ENCODE data around the gene LGALSL. TPM values are rescaled to one million over a fixed set of nuclear protein-coding genes. Genes with fewer than 3 reads are reported as not detected.

The LGALSL gene
- total RNA-seq, 2 experiments from 2014 or later, result 3.2 to 4.5 TPM

DNA sequence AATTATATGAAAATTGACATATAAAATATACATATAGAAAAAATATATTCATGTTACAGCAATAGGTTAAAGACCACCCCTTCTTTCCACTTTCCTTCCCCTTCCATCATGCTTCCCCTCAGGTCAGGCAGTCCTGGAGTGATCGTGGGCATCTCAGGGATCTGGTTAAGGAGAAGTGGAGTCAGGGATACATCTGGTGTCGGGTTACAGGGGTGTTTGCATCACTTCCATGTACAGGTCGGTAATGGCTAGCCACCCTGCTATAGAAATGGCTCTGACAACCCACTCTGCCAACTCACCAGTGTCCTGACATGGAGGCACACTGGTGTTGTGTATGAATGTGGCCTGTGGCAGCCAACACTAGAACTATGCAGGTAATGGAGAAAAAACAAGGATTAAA lies 36.3 kb upstream of the LGALSL start:
- no peak overlapping the region for H3K27ac ChIP-seq (ENCODE audit: low read depth, low read length, poor library complexity, severe bottlenecking)
- H3K9me2 ChIP-seq (ENCODE audit: insufficient read depth, low read length), result no peaks in the 10 kb centered on the region
- H2AFZ ChIP-seq (ENCODE audit: low read length), result no peak overlapping the region
- H4K20me1 ChIP-seq (ENCODE audit: insufficient read depth, low read length), result no peaks in the 10 kb centered on the region
- H3K9me3 ChIP-seq (ENCODE audit: low read length), result no peaks in the 10 kb centered on the region
- no peaks in the 10 kb centered on the region for H3K4me1 ChIP-seq (ENCODE audit: insufficient read depth, low read length, poor library complexity, severe bottlenecking)
- POLR2A ChIA-PET, result interaction anchor here (0.6 to 1.1 kb wide), 2 partner anchors 11 to 177 kb away, joined by 3 read pairs; no protein-coding TSS in a partner anchor
- H3K4me3 ChIP-seq (ENCODE audit: low read depth, low read length, poor library complexity, severe bottlenecking), result no peak overlapping the region
- BruUV-seq (replicated peaks), result no TSS peak
- TF ChIP-seq, protein P1, sequence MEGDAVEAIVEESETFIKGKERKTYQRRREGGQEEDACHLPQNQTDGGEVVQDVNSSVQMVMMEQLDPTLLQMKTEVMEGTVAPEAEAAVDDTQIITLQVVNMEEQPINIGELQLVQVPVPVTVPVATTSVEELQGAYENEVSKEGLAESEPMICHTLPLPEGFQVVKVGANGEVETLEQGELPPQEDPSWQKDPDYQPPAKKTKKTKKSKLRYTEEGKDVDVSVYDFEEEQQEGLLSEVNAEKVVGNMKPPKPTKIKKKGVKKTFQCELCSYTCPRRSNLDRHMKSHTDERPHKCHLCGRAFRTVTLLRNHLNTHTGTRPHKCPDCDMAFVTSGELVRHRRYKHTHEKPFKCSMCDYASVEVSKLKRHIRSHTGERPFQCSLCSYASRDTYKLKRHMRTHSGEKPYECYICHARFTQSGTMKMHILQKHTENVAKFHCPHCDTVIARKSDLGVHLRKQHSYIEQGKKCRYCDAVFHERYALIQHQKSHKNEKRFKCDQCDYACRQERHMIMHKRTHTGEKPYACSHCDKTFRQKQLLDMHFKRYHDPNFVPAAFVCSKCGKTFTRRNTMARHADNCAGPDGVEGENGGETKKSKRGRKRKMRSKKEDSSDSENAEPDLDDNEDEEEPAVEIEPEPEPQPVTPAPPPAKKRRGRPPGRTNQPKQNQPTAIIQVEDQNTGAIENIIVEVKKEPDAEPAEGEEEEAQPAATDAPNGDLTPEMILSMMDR (conservative IDR thresholded peaks at IDR 0.05; ENCODE audit: low read length), result no peak
- no peak for TF ChIP-seq EZH2phosphoT487 (IDR thresholded peaks at IDR 0.05; ENCODE audit: borderline replicate concordance, low read depth, low read length)
- no peaks in the 10 kb centered on the region for H3K79me2 ChIP-seq (ENCODE audit: insufficient read depth, low read depth, low read length)
- H3K36me3 ChIP-seq (ENCODE audit: insufficient read depth, low read length), result no peaks in the 10 kb centered on the region
- DNase-seq (ENCODE audit: low spot score), result no peak
- intact Hi-C loops (cut with micrococcal nuclease; ENCODE audit: unreplicated experiment), result no loop called here
- CTCF ChIA-PET (ENCODE audit: unreplicated experiment), result no interaction called here
- no peak overlapping the region for H3K4me2 ChIP-seq (ENCODE audit: low read length)

GRCh38 chr2:64419596-64420165 lies 34.3 kb upstream of the LGALSL start:
- CTCF ChIA-PET (ENCODE audit: unreplicated experiment), result no interaction called here

GRCh38 chr2:64420677-64421076 lies 33.3 kb upstream of the LGALSL start:
- no peaks in the 10 kb centered on the region for H3K9me3 ChIP-seq (ENCODE audit: low read length)
- intact Hi-C loops (cut with micrococcal nuclease; ENCODE audit: unreplicated experiment), result no loop called here
- POLR2A ChIA-PET, result interaction anchor here (1.3 kb wide), 1 partner anchor 16 kb away, joined by 3 read pairs; no protein-coding TSS in a partner anchor
- DNase-seq (ENCODE audit: low spot score), result no peak
- no TSS peak for BruUV-seq (replicated peaks)
- CTCF ChIA-PET (ENCODE audit: unreplicated experiment), result no interaction called here
- no peak overlapping the region for H3K27ac ChIP-seq (ENCODE audit: low read depth, low read length, poor library complexity, severe bottlenecking)
- H2AFZ ChIP-seq (ENCODE audit: low read length), result no peak overlapping the region
- no peaks in the 10 kb centered on the region for H3K9me2 ChIP-seq (ENCODE audit: insufficient read depth, low read length)
- no peaks in the 10 kb centered on the region for H3K36me3 ChIP-seq (ENCODE audit: insufficient read depth, low read length)
- H3K4me1 ChIP-seq (ENCODE audit: insufficient read depth, low read length, poor library complexity, severe bottlenecking), result no peaks in the 10 kb centered on the region
- H3K79me2 ChIP-seq (ENCODE audit: insufficient read depth, low read depth, low read length), result no peaks in the 10 kb centered on the region
- H4K20me1 ChIP-seq (ENCODE audit: insufficient read depth, low read length), result no peaks in the 10 kb centered on the region
- TF ChIP-seq, protein P1 (conservative IDR thresholded peaks at IDR 0.05; ENCODE audit: low read length), result no peak
- no peak for TF ChIP-seq EZH2phosphoT487 (IDR thresholded peaks at IDR 0.05; ENCODE audit: borderline replicate concordance, low read depth, low read length)
- H3K4me2 ChIP-seq (ENCODE audit: low read length), result no peak overlapping the region
- H3K4me3 ChIP-seq (ENCODE audit: low read depth, low read length, poor library complexity, severe bottlenecking), result no peak overlapping the region

More at GRCh38 chr2:64419596-64420165, 34.3 kb upstream of the LGALSL start:
- Histone ChIP-seq H3K4me3 (ENCODE audit: low read depth, low read length, poor library complexity, severe bottlenecking) (no peak overlapping the region), H3K36me3 (ENCODE audit: insufficient read depth, low read length) (no peaks in the 10 kb centered on the region), H3K9me3 (ENCODE audit: low read length) (no peaks in the 10 kb centered on the region), H4K20me1 (ENCODE audit: insufficient read depth, low read length) (no peaks in the 10 kb centered on the region), H2AFZ (ENCODE audit: low read length) (no peak overlapping the region), H3K79me2 (ENCODE audit: insufficient read depth, low read depth, low read length) (no peaks in the 10 kb centered on the region), H3K9me2 (ENCODE audit: insufficient read depth, low read length) (no peaks in the 10 kb centered on the region), H3K27ac (ENCODE audit: low read depth, low read length, poor library complexity, severe bottlenecking) (no peak overlapping the region), H3K4me2 (ENCODE audit: low read length) (no peak overlapping the region), H3K4me1 (ENCODE audit: insufficient read depth, low read length, poor library complexity, severe bottlenecking) (no peaks in the 10 kb centered on the region)
- BruUV-seq (replicated peaks), result no TSS peak
- no peak for TF ChIP-seq EZH2phosphoT487 (IDR thresholded peaks at IDR 0.05; ENCODE audit: borderline replicate concordance, low read depth, low read length)
- TF ChIP-seq, protein P1 (conservative IDR thresholded peaks at IDR 0.05; ENCODE audit: low read length), result no peak
- no peak for DNase-seq (ENCODE audit: low spot score)
- intact Hi-C loops (cut with micrococcal nuclease; ENCODE audit: unreplicated experiment), result no loop called here
- POLR2A ChIA-PET, result interaction anchor here (1.3 kb wide), 1 partner anchor 17 kb away, joined by 3 read pairs; no protein-coding TSS in a partner anchor

Measured in OCI-LY7 (cell line).